HCT116 (cell line): ENCODE data around the gene CHST1. TPM values are rescaled to one million over a fixed set of nuclear protein-coding genes. Genes with fewer than 3 reads are reported as not detected.

Experiments
- ATAC-seq: fragments of 200-7000 bp; cut with Tn5 transposase; 2 replicates; pipeline ENCODE4 v1.9.1; 2020; ENCODE audit warnings: mild to moderate bottlenecking, moderate library complexity
- BruUV-seq: library from RNA; stranded (reverse); fragments of 400-500 nt; replicated peaks from 2 replicates; lab custom pipeline; 2021; lab: Mats Ljungman, UMichigan
- CTCF ChIA-PET: fragments of 300-600 bp; sonication (Branson Sonifier 250); formaldehyde crosslinking; loops from one replicate; lab custom pipeline; 2021; ENCODE audit warnings: antibody characterized with exemption; lab: Charles Lee
- POLR2A ChIA-PET: fragments of 300-600, 350-600 bp; sonication (Branson Sonifier 250); formaldehyde crosslinking; loops from one replicate; lab custom pipeline; 2021; ENCODE audit warnings: antibody characterized with exemption; lab: Charles Lee
- RAD21 ChIA-PET, 2 experiments: fragments of 300-600 bp; sonication (Branson Sonifier 250); formaldehyde crosslinking; loops; one replicate each; lab custom pipeline; 2023; ENCODE audit warnings: low total read pairs in 2 of 2; ENCODE audit not compliant: uncharacterized antibody in 2 of 2, unreplicated experiment in 2 of 2, low non-redundant PET in 1 of 2; lab: Charles Lee
- DNase-seq: peaks from one replicate; pipeline ENCODE4 v3.0.0-alpha.2; 2010; ENCODE audit warnings: low read depth, low spot score
- H2AFZ ChIP-seq: fragments of 200-600 bp; shearing (Covaris generic), sonication (generic); 2 replicates; pipeline ENCODE4 v1.6.1; 2017; ENCODE audit warnings: low read depth, mixed run types, mixed read lengths, antibody characterized with exemption, low read length; ENCODE audit not compliant: poor library complexity, severe bottlenecking
- H3K27ac ChIP-seq: 2 replicates; pipeline ENCODE4 v1.5.1; 2012; ENCODE audit warnings: low read depth, low read length
- H3K27me3 ChIP-seq: fragments of 200-600 bp; sonication (generic); 2 replicates; pipeline ENCODE4 v1.6.1; 2016; ENCODE audit warnings: mixed run types, low read length, mixed read lengths; ENCODE audit not compliant: insufficient read depth
- H3K36me3 ChIP-seq, 2 experiments: fragments of 200-500 bp in 1 of 2; fragments of 200-600 bp in 1 of 2; sonication (Bioruptor generic) in 1 of 2; sonication (generic) in 1 of 2; 2 replicates each; pipeline versions ENCODE4 v1.5.1 to v1.6.1; 2014 to 2016; ENCODE audit warnings: low read length in 2 of 2, inconsistent platforms in 1 of 2, mixed read lengths in 1 of 2, mixed run types in 1 of 2; ENCODE audit not compliant: insufficient read depth in 2 of 2, control insufficient read depth in 1 of 2
- H3K4me1 ChIP-seq, 2 experiments: fragments of 200-600 bp in 1 of 2; sonication (generic) in 1 of 2; 2 replicates each; pipeline versions ENCODE4 v1.5.1 to v1.6.1; 2012 to 2017; ENCODE audit warnings: low read length in 2 of 2, inconsistent platforms in 1 of 2, mild to moderate bottlenecking in 1 of 2, mixed read lengths in 1 of 2, mixed run types in 1 of 2, moderate library complexity in 1 of 2; ENCODE audit not compliant: insufficient read depth in 2 of 2, control insufficient read depth in 1 of 2
- H3K4me2 ChIP-seq: fragments of 200-600 bp; sonication (generic); 2 replicates; pipeline ENCODE4 v1.6.1; 2017; ENCODE audit warnings: mixed run types, low read length, mixed read lengths
- H3K4me3 ChIP-seq, 2 experiments: fragments of 200-600 bp in 1 of 2; sonication (generic) in 1 of 2; replicated peaks in 1 of 2; 2 replicates each; pipeline ENCODE4 v1.5.1; 2011 to 2016; ENCODE audit warnings: low read length in 2 of 2, control low read depth in 1 of 2, low read depth in 1 of 2, mild to moderate bottlenecking in 1 of 2, mixed read lengths in 1 of 2, mixed run types in 1 of 2
- H3K79me2 ChIP-seq: fragments of 200-600 bp; sonication (generic); 2 replicates; pipeline ENCODE4 v1.6.1; 2017; ENCODE audit warnings: mild to moderate bottlenecking, mixed run types, low read length, moderate library complexity, mixed read lengths; ENCODE audit not compliant: insufficient read depth
- H3K9ac ChIP-seq: fragments of 200-600 bp; sonication (generic); 2 replicates; pipeline ENCODE4 v1.6.1; 2016; ENCODE audit warnings: low read length, mixed read lengths
- H3K9me2 ChIP-seq: fragments of 200-600 bp; sonication (generic), shearing (Covaris generic); 2 replicates; pipeline ENCODE4 v1.6.1; 2017; ENCODE audit warnings: mixed run types, mild to moderate bottlenecking, moderate library complexity; ENCODE audit not compliant: insufficient read depth
- H3K9me3 ChIP-seq, 2 experiments: fragments of 200-500 bp in 1 of 2; fragments of 200-600 bp in 1 of 2; sonication (Bioruptor generic) in 1 of 2; sonication (generic) in 1 of 2; 2 replicates each; pipeline ENCODE4 v1.6.1; 2014 to 2017; ENCODE audit warnings: low read length in 2 of 2, mixed read lengths in 2 of 2, inconsistent platforms in 1 of 2, low read depth in 1 of 2, mild to moderate bottlenecking in 1 of 2, mixed run types in 1 of 2, moderate library complexity in 1 of 2; ENCODE audit not compliant: control insufficient read depth in 1 of 2, insufficient read depth in 1 of 2
- H4K20me1 ChIP-seq: fragments of 200-600 bp; sonication (generic), shearing (Covaris generic); 2 replicates; pipeline ENCODE4 v1.6.1; 2017; ENCODE audit warnings: mixed run types, mild to moderate bottlenecking, moderate library complexity; ENCODE audit not compliant: insufficient read depth
- CBX3 ChIP-seq: IDR thresholded peaks from 2 replicates; pipeline ENCODE4 v1.6.1; 2012; ENCODE audit warnings: low read depth
- CEBPB ChIP-seq: IDR thresholded peaks from 2 replicates; pipeline ENCODE4 v1.6.1; 2012; ENCODE audit warnings: low read depth
- CTCF ChIP-seq, 3 experiments: fragments of 200-600 bp in 1 of 3; sonication (generic) in 1 of 3; IDR thresholded peaks in 2 of 3; conservative IDR thresholded peaks in 1 of 3; 2 replicates each; pipeline ENCODE4 v1.5.1; 2012 to 2017; ENCODE audit warnings: low read depth in 2 of 3, low read length in 2 of 3, antibody characterized with exemption in 1 of 3, borderline replicate concordance in 1 of 3, control low read depth in 1 of 3, mild to moderate bottlenecking in 1 of 3, mixed read lengths in 1 of 3, mixed run types in 1 of 3, moderate library complexity in 1 of 3; ENCODE audit not compliant: insufficient read depth in 1 of 3
- EGR1 ChIP-seq: IDR thresholded peaks from 2 replicates; pipeline ENCODE4 v1.6.1; 2012; ENCODE audit warnings: low read depth
- EZH2 ChIP-seq: fragments of 200-600 bp; sonication (generic); IDR thresholded peaks from 2 replicates; pipeline ENCODE4 v1.6.1; 2017; ENCODE audit warnings: antibody characterized with exemption, mixed run types
- EZH2phosphoT487 ChIP-seq: fragments of 200-600 bp; IDR thresholded peaks from 2 replicates; pipeline ENCODE4 v1.6.1; 2018; ENCODE audit warnings: antibody characterized with exemption, borderline replicate concordance
- FOSL1 ChIP-seq: IDR thresholded peaks from 2 replicates; pipeline ENCODE4 v1.6.1; 2012; ENCODE audit warnings: low read depth
- JUND ChIP-seq: IDR thresholded peaks from 2 replicates; pipeline ENCODE4 v1.6.1; 2012
- POLR2A ChIP-seq: IDR thresholded peaks from 2 replicates; pipeline ENCODE4 v1.7.0; 2011; ENCODE audit warnings: borderline replicate concordance; ENCODE audit not compliant: insufficient read depth, insufficient read length; ENCODE audit errors: extremely low read depth
- POLR2AphosphoS5 ChIP-seq: IDR thresholded peaks from 2 replicates; pipeline ENCODE4 v1.6.1; 2011; ENCODE audit warnings: mild to moderate bottlenecking, low read depth, low read length, moderate library complexity
- RAD21 ChIP-seq: IDR thresholded peaks from 2 replicates; pipeline ENCODE4 v1.6.1; 2012; ENCODE audit warnings: low read depth, mild to moderate bottlenecking
- SIN3A ChIP-seq: IDR thresholded peaks from 2 replicates; pipeline ENCODE4 v1.6.1; 2012; ENCODE audit warnings: low read depth
- SP1 ChIP-seq: IDR thresholded peaks from 2 replicates; pipeline ENCODE4 v1.6.1; 2012; ENCODE audit warnings: low read depth
- SRF ChIP-seq: IDR thresholded peaks from 2 replicates; pipeline ENCODE4 v1.6.1; 2012; ENCODE audit warnings: low read depth
- TCF7L2 ChIP-seq: IDR thresholded peaks from 2 replicates; pipeline ENCODE4 v1.7.0; 2011; ENCODE audit warnings: borderline replicate concordance, inconsistent platforms; ENCODE audit not compliant: insufficient read depth, insufficient read length; ENCODE audit errors: extremely low read depth
- YY1 ChIP-seq: IDR thresholded peaks from 2 replicates; pipeline ENCODE4 v1.6.1; 2011; ENCODE audit warnings: low read length, low read depth, moderate library complexity, mild to moderate bottlenecking; ENCODE audit not compliant: insufficient replicate concordance; ENCODE audit errors: extremely low read depth
- ZNF274 ChIP-seq: fragments of 200-500 bp; sonication (Bioruptor generic); IDR thresholded peaks from 2 replicates; pipeline ENCODE4 v1.6.1; 2014; ENCODE audit warnings: mild to moderate bottlenecking, low read depth, low read length, inconsistent platforms
- intact Hi-C: fragments of 100-400 bp; cut with micrococcal nuclease; formaldehyde crosslinking; loops from 2 replicates; pipeline ENCODE4 v1.10.0; 2022
- total RNA-seq: library from RNA; stranded (reverse); gene quantifications from one replicate; pipeline ENCODE4 v1.2.1, GENCODE V29; 2021; ENCODE audit not compliant: unreplicated experiment
- TF ChIP-seq, protein P1 (sequence below): IDR thresholded peaks from 2 replicates; pipeline ENCODE4 v1.6.1; 2012
- TF ChIP-seq, protein P2 (sequence below): IDR thresholded peaks from 2 replicates; pipeline ENCODE4 v1.6.1; 2012
- TF ChIP-seq, protein P3 (sequence below): IDR thresholded peaks from 2 replicates; pipeline ENCODE4 v1.6.1; 2011; ENCODE audit warnings: mild to moderate bottlenecking, low read length, moderate library complexity; ENCODE audit not compliant: insufficient replicate concordance; ENCODE audit errors: extremely low read depth

Gene CHST1
- total RNA-seq, 1 experiment from 2014 or later, result 0.69 TPM

DNA sequence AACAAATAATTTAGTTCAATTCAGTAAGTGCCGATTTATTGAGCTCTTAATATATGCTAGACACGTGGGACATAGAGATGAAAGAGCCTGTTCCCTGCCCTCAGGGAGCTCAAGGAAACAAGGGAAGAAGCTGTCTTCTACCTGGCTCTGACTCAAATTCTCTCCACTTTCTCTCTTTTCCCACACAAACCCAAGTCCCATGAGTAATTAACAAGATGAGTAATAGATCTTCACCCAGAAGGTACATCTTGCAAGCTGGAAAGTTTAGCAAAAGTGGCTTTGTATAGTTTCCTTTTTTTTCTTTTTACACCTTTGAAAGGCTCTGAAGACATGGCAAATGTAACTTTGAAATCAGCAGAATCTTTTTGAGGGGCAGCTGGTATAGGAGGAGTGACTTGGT lies 48.2 kb upstream of the CHST1 start:
- Histone ChIP-seq H3K27ac (no peak overlapping the region), H3K4me1 (no peaks in the 10 kb centered on the region), H3K9me3 (no peaks in the 10 kb centered on the region)
- TF ChIP-seq FOSL1, result no peak
- TF ChIP-seq, protein P1, sequence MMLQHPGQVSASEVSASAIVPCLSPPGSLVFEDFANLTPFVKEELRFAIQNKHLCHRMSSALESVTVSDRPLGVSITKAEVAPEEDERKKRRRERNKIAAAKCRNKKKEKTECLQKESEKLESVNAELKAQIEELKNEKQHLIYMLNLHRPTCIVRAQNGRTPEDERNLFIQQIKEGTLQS, result no peak
- TF ChIP-seq, protein P2, sequence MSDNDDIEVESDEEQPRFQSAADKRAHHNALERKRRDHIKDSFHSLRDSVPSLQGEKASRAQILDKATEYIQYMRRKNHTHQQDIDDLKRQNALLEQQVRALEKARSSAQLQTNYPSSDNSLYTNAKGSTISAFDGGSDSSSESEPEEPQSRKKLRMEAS, result no peak
- no peak for TF ChIP-seq EGR1
- TF ChIP-seq SP1, result no peak
- TF ChIP-seq POLR2A, result no peak
- TF ChIP-seq SIN3A, result no peak
- no peak for TF ChIP-seq CBX3
- no peak for TF ChIP-seq RAD21
- no peak for TF ChIP-seq SRF
- TF ChIP-seq, protein P3, sequence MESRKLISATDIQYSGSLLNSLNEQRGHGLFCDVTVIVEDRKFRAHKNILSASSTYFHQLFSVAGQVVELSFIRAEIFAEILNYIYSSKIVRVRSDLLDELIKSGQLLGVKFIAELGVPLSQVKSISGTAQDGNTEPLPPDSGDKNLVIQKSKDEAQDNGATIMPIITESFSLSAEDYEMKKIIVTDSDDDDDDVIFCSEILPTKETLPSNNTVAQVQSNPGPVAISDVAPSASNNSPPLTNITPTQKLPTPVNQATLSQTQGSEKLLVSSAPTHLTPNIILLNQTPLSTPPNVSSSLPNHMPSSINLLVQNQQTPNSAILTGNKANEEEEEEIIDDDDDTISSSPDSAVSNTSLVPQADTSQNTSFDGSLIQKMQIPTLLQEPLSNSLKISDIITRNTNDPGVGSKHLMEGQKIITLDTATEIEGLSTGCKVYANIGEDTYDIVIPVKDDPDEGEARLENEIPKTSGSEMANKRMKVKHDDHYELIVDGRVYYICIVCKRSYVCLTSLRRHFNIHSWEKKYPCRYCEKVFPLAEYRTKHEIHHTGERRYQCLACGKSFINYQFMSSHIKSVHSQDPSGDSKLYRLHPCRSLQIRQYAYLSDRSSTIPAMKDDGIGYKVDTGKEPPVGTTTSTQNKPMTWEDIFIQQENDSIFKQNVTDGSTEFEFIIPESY, result no peak
- TF ChIP-seq EZH2, result no peak
- TF ChIP-seq YY1, result no peak
- no peak for TF ChIP-seq POLR2AphosphoS5
- no peak for TF ChIP-seq ZNF274
- TF ChIP-seq JUND, result no peak
- TF ChIP-seq CEBPB, result no peak
- no peak for TF ChIP-seq EZH2phosphoT487
- no peak for TF ChIP-seq TCF7L2
- no peak for TF ChIP-seq CTCF (IDR thresholded peaks at IDR 0.05 in 2 of 3, conservative IDR thresholded peaks at IDR 0.05 in 1 of 3; ENCODE audit: borderline replicate concordance in 1 of 3, insufficient read depth in 1 of 3, low read depth in 2 of 3, low read length in 2 of 3)
- TF ChIP-seq, all 23 proteins: peak for 0
- BruUV-seq, result no TSS peak
- Histone ChIP-seq H3K36me3 (no peaks in the 10 kb centered on the region), H3K27me3 (peaks cover 87% of the 10 kb centered on the region), H3K4me2 (no peak overlapping the region), H4K20me1 (no peaks in the 10 kb centered on the region), H3K4me3 (no peak overlapping the region), H3K9me2 (no peaks in the 10 kb centered on the region), H3K9ac (no peak overlapping the region), H2AFZ (no peak overlapping the region), H3K79me2 (no peaks in the 10 kb centered on the region)
- no peak for ATAC-seq
- POLR2A ChIA-PET, result no interaction called here
- RAD21 ChIA-PET, result no interaction called here
- intact Hi-C loops, result no loop called here
- no peak for DNase-seq
- CTCF ChIA-PET, result interaction anchor here (1.8 kb wide), 1 partner anchor 58 kb away, joined by 5 read pairs; no protein-coding TSS in a partner anchor
